ENCODE data around the gene PCDHGA3. TPM values are rescaled to one million over a fixed set of nuclear protein-coding genes. Genes with fewer than 3 reads are reported as not detected.

PCDHGA3 gene
- polyA plus RNA-seq, 1 donor (not counting 4 experiments of a cell fraction or from before 2014, with no cell fraction given) = 0.03 TPM

DNA sequence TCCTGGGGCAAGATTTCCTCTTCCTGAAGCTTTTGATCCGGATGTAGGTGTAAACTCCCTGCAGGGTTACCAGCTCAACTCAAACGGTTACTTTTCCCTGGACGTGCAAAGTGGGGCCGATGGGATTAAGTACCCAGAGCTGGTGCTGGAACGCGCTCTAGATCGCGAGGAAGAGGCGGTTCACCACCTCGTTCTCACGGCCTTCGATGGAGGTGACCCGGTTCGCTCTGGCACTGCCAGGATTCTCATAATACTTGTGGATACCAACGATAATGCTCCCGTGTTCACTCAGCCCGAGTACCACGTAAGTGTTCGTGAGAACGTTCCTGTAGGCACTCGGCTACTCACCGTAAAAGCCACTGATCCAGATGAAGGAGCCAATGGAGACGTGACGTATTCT, 12.0 kb downstream of the PCDHGA3 start:
- no peak for DNase-seq (ENCODE audit: low read depth, low spot score)
- H3K9me1 ChIP-seq (ENCODE audit: control insufficient read depth, extremely low read depth, insufficient read depth, low read length) = no peaks in the 10 kb centered on the region
- TF ChIP-seq, protein P1, sequence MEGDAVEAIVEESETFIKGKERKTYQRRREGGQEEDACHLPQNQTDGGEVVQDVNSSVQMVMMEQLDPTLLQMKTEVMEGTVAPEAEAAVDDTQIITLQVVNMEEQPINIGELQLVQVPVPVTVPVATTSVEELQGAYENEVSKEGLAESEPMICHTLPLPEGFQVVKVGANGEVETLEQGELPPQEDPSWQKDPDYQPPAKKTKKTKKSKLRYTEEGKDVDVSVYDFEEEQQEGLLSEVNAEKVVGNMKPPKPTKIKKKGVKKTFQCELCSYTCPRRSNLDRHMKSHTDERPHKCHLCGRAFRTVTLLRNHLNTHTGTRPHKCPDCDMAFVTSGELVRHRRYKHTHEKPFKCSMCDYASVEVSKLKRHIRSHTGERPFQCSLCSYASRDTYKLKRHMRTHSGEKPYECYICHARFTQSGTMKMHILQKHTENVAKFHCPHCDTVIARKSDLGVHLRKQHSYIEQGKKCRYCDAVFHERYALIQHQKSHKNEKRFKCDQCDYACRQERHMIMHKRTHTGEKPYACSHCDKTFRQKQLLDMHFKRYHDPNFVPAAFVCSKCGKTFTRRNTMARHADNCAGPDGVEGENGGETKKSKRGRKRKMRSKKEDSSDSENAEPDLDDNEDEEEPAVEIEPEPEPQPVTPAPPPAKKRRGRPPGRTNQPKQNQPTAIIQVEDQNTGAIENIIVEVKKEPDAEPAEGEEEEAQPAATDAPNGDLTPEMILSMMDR (optimal IDR thresholded peaks at IDR 0.05 in 1 of 3, IDR thresholded peaks at IDR 0.05 in 1 of 3, conservative IDR thresholded peaks at IDR 0.05 in 1 of 3; ENCODE audit: extremely low read depth in 1 of 3, insufficient read depth in 2 of 3, low read length in 3 of 3) = no peak
- TF ChIP-seq EZH2 (IDR thresholded peaks at IDR 0.05; ENCODE audit: low read length) = no peak
- peaks cover 11% of the 10 kb centered on the region for H3K9me3 ChIP-seq (ENCODE audit: control insufficient read depth, low read depth, low read length)
- no peak overlapping the region for H2AFZ ChIP-seq (ENCODE audit: control insufficient read depth, low read length)
- no peak overlapping the region for H3K27ac ChIP-seq (ENCODE audit: control insufficient read depth, insufficient read depth, low read length)
- no peaks in the 10 kb centered on the region for H3K36me3 ChIP-seq (ENCODE audit: control insufficient read depth in 2 of 2, extremely low read depth in 1 of 2, insufficient read depth in 2 of 2, low read length in 2 of 2)
- no peak overlapping the region for H3K4me2 ChIP-seq (ENCODE audit: control insufficient read depth, extremely low read depth, insufficient read depth, low read depth, low read length)
- H3K27me3 ChIP-seq (ENCODE audit: control insufficient read depth, extremely low read depth, insufficient read depth, low read length) = peaks cover 12% of the 10 kb centered on the region
- H3K4me3 ChIP-seq (ENCODE audit: control insufficient read depth in 2 of 3, extremely low read depth in 1 of 3, insufficient read depth in 2 of 3, low read depth in 1 of 3, low read length in 3 of 3) = no peak overlapping the region
- no peak for FAIRE-seq
- H3K79me2 ChIP-seq (ENCODE audit: control insufficient read depth, insufficient read depth, low read length) = no peaks in the 10 kb centered on the region
- dilution Hi-C loops (cut with MboI; ENCODE audit: extremely low pct_ligation_motif_present, low sequenced_read_pairs) = no loop called here
- no peaks in the 10 kb centered on the region for H4K20me1 ChIP-seq (ENCODE audit: control insufficient read depth, extremely low read depth, insufficient read depth, low read length)
- no peaks in the 10 kb centered on the region for H3K4me1 ChIP-seq (ENCODE audit: control insufficient read depth, extremely low read depth, insufficient read depth, low read length)
- H3K9ac ChIP-seq (ENCODE audit: control insufficient read depth, extremely low read depth, insufficient read depth, low read length) = no peak overlapping the region

DNA sequence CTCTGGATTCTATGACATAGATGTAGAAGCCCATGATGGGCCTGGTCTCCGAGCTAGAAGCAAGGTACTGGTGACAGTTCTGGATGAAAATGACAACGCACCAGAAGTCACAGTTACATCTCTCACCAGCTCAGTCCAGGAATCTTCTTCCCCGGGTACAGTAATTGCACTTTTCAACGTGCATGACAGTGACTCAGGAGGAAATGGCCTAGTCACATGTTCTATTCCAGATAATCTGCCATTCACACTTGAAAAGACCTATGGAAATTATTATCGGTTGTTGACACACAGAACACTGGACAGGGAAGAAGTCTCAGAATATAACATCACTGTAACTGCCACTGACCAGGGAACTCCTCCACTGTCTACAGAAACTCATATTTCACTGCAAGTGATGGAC, 12.5 kb downstream of the PCDHGA3 start:
- Histone ChIP-seq H3K4me3 (ENCODE audit: control insufficient read depth in 2 of 3, extremely low read depth in 1 of 3, insufficient read depth in 2 of 3, low read depth in 1 of 3, low read length in 3 of 3) (no peak overlapping the region), H3K79me2 (ENCODE audit: control insufficient read depth, insufficient read depth, low read length) (no peaks in the 10 kb centered on the region), H4K20me1 (ENCODE audit: control insufficient read depth, extremely low read depth, insufficient read depth, low read length) (no peaks in the 10 kb centered on the region), H3K4me1 (ENCODE audit: control insufficient read depth, extremely low read depth, insufficient read depth, low read length) (no peaks in the 10 kb centered on the region), H3K27me3 (ENCODE audit: control insufficient read depth, extremely low read depth, insufficient read depth, low read length) (peaks cover 17% of the 10 kb centered on the region), H2AFZ (ENCODE audit: control insufficient read depth, low read length) (no peak overlapping the region), H3K36me3 (ENCODE audit: control insufficient read depth in 2 of 2, extremely low read depth in 1 of 2, insufficient read depth in 2 of 2, low read length in 2 of 2) (no peaks in the 10 kb centered on the region), H3K4me2 (ENCODE audit: control insufficient read depth, extremely low read depth, insufficient read depth, low read depth, low read length) (no peak overlapping the region), H3K9ac (ENCODE audit: control insufficient read depth, extremely low read depth, insufficient read depth, low read length) (no peak overlapping the region), H3K9me3 (ENCODE audit: control insufficient read depth, low read depth, low read length) (peaks cover 14% of the 10 kb centered on the region), H3K9me1 (ENCODE audit: control insufficient read depth, extremely low read depth, insufficient read depth, low read length) (no peaks in the 10 kb centered on the region), H3K27ac (ENCODE audit: control insufficient read depth, insufficient read depth, low read length) (no peak overlapping the region)
- DNase-seq (ENCODE audit: low read depth, low spot score) (no peak), FAIRE-seq (no peak)
- TF ChIP-seq EZH2 (IDR thresholded peaks at IDR 0.05; ENCODE audit: low read length) = no peak
- TF ChIP-seq, protein P1 (optimal IDR thresholded peaks at IDR 0.05 in 1 of 3, IDR thresholded peaks at IDR 0.05 in 1 of 3, conservative IDR thresholded peaks at IDR 0.05 in 1 of 3; ENCODE audit: extremely low read depth in 1 of 3, insufficient read depth in 2 of 3, low read length in 3 of 3) = no peak
- dilution Hi-C loops (cut with MboI; ENCODE audit: extremely low pct_ligation_motif_present, low sequenced_read_pairs) = no loop called here
